Liver (tissue), 3 donors: ENCODE results near the gene RNF19B.

ENCODE experiments used
- EGR1 ChIP-seq, 2 donors: IDR thresholded peaks; 2 replicates each; pipeline ENCODE4 v1.6.1; 2016 to 2018; ENCODE audit warnings: antibody characterized with exemption in 2 of 2, low read depth in 2 of 2
- FOXA1 ChIP-seq: IDR thresholded peaks from 2 replicates; pipeline ENCODE4 v1.6.1; 2016; ENCODE audit warnings: antibody characterized with exemption
- GABPA ChIP-seq, 2 donors: IDR thresholded peaks in 1 of 2; conservative IDR thresholded peaks in 1 of 2; 2 replicates each; pipeline ENCODE4 v1.6.1; 2016; ENCODE audit warnings: antibody characterized with exemption in 2 of 2, mild to moderate bottlenecking in 1 of 2, moderate library complexity in 1 of 2
- HNF4A ChIP-seq, 2 donors: conservative IDR thresholded peaks; 2 replicates each; pipeline ENCODE4 v1.6.1; 2016; ENCODE audit warnings: antibody characterized with exemption in 2 of 2, mild to moderate bottlenecking in 2 of 2
- JUND ChIP-seq, 2 donors: IDR thresholded peaks; 2 replicates each; pipeline ENCODE4 v1.6.1; 2016; ENCODE audit warnings: antibody characterized with exemption in 2 of 2
- RAD21 ChIP-seq, 2 donors: IDR thresholded peaks; 2 replicates each; pipeline ENCODE4 v1.6.1; 2016; ENCODE audit warnings: antibody characterized with exemption in 2 of 2, mild to moderate bottlenecking in 2 of 2
- SP1 ChIP-seq: IDR thresholded peaks from 2 replicates; pipeline ENCODE4 v1.6.1; 2018; ENCODE audit warnings: antibody characterized with exemption, mild to moderate bottlenecking
- YY1 ChIP-seq: IDR thresholded peaks from 2 replicates; pipeline ENCODE4 v1.6.1; 2016; ENCODE audit warnings: antibody characterized with exemption, mild to moderate bottlenecking
- TF ChIP-seq, protein P1 (sequence below): fragments of 150-350 bp; IDR thresholded peaks from 2 replicates; pipeline ENCODE4 v1.5.1; 2017; ENCODE audit warnings: improper control_type of control experiment, low read depth, low read length; ENCODE audit not compliant: missing input control
- TF ChIP-seq, protein P2 (sequence below): IDR thresholded peaks from 2 replicates; pipeline ENCODE4 v1.6.1; 2016; ENCODE audit warnings: antibody characterized with exemption
- TF ChIP-seq, protein P3 (sequence below): IDR thresholded peaks from 2 replicates; pipeline ENCODE4 v1.6.1; 2016; ENCODE audit warnings: antibody characterized with exemption
- TF ChIP-seq, protein P4 (sequence below): IDR thresholded peaks from 2 replicates; pipeline ENCODE4 v1.6.1; 2016; ENCODE audit warnings: antibody characterized with exemption, mild to moderate bottlenecking
- donor health status: healthy.
- donor health status: healthy.

DNA sequence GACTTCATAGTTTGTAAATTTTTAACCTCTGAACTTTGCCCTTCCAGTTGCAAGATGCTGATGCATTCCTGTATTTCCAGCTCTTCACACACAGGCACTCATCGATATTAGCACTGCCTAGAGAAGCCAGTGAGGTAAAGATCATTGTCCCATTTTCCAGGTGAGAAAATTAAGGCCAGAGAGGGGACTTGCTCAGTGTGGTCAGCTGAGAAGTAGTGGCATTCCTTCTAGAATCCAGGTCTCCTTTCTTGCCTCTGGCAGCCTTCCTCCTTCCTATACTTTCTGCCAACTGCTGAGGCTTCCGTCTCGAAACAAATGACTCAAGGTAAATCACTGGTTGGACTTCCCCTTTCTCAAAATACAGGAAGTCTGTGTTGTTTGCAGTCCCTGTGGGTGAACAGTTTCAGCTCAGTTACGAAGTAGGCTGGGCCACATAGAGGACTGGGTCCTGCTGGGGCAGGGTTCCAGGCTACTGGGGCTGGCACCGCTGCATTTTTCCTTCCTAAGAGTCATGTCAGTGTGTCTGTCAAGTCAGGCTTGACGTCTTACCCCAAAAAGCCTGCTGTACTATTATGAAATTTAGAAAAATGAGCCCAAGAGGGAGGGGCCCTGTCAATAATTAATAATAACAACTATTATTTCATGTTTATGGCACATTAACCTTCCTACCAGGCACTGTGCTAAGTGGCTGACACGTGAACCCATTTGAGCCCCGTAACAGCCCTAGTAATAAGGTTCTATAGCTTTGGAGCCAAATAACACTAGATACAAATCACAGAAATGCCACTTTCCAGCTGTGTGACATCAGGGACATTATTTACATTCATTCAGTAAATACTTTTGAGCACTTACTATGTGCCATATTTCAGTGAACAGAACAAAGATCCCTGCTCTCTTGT, 16.6 kb upstream of the RNF19B start:
- TF ChIP-seq GABPA (IDR thresholded peaks at IDR 0.05 in 1 of 2, conservative IDR thresholded peaks at IDR 0.05 in 1 of 2) = no peak
- TF ChIP-seq, protein P1, sequence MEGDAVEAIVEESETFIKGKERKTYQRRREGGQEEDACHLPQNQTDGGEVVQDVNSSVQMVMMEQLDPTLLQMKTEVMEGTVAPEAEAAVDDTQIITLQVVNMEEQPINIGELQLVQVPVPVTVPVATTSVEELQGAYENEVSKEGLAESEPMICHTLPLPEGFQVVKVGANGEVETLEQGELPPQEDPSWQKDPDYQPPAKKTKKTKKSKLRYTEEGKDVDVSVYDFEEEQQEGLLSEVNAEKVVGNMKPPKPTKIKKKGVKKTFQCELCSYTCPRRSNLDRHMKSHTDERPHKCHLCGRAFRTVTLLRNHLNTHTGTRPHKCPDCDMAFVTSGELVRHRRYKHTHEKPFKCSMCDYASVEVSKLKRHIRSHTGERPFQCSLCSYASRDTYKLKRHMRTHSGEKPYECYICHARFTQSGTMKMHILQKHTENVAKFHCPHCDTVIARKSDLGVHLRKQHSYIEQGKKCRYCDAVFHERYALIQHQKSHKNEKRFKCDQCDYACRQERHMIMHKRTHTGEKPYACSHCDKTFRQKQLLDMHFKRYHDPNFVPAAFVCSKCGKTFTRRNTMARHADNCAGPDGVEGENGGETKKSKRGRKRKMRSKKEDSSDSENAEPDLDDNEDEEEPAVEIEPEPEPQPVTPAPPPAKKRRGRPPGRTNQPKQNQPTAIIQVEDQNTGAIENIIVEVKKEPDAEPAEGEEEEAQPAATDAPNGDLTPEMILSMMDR = no peak
- TF ChIP-seq YY1 = no peak
- TF ChIP-seq, protein P2, sequence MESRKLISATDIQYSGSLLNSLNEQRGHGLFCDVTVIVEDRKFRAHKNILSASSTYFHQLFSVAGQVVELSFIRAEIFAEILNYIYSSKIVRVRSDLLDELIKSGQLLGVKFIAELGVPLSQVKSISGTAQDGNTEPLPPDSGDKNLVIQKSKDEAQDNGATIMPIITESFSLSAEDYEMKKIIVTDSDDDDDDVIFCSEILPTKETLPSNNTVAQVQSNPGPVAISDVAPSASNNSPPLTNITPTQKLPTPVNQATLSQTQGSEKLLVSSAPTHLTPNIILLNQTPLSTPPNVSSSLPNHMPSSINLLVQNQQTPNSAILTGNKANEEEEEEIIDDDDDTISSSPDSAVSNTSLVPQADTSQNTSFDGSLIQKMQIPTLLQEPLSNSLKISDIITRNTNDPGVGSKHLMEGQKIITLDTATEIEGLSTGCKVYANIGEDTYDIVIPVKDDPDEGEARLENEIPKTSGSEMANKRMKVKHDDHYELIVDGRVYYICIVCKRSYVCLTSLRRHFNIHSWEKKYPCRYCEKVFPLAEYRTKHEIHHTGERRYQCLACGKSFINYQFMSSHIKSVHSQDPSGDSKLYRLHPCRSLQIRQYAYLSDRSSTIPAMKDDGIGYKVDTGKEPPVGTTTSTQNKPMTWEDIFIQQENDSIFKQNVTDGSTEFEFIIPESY = no peak
- TF ChIP-seq EGR1 (IDR thresholded peaks at IDR 0.05; ENCODE audit: low read depth in 2 of 2) = no peak
- no peak for TF ChIP-seq RAD21 (IDR thresholded peaks at IDR 0.05)
- TF ChIP-seq FOXA1 = no peak
- no peak for TF ChIP-seq JUND (IDR thresholded peaks at IDR 0.05)
- TF ChIP-seq SP1 = peak; percentile 20
- TF ChIP-seq, protein P3, sequence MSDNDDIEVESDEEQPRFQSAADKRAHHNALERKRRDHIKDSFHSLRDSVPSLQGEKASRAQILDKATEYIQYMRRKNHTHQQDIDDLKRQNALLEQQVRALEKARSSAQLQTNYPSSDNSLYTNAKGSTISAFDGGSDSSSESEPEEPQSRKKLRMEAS = no peak
- TF ChIP-seq, protein P4, sequence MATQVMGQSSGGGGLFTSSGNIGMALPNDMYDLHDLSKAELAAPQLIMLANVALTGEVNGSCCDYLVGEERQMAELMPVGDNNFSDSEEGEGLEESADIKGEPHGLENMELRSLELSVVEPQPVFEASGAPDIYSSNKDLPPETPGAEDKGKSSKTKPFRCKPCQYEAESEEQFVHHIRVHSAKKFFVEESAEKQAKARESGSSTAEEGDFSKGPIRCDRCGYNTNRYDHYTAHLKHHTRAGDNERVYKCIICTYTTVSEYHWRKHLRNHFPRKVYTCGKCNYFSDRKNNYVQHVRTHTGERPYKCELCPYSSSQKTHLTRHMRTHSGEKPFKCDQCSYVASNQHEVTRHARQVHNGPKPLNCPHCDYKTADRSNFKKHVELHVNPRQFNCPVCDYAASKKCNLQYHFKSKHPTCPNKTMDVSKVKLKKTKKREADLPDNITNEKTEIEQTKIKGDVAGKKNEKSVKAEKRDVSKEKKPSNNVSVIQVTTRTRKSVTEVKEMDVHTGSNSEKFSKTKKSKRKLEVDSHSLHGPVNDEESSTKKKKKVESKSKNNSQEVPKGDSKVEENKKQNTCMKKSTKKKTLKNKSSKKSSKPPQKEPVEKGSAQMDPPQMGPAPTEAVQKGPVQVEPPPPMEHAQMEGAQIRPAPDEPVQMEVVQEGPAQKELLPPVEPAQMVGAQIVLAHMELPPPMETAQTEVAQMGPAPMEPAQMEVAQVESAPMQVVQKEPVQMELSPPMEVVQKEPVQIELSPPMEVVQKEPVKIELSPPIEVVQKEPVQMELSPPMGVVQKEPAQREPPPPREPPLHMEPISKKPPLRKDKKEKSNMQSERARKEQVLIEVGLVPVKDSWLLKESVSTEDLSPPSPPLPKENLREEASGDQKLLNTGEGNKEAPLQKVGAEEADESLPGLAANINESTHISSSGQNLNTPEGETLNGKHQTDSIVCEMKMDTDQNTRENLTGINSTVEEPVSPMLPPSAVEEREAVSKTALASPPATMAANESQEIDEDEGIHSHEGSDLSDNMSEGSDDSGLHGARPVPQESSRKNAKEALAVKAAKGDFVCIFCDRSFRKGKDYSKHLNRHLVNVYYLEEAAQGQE = no peak
- TF ChIP-seq HNF4A (conservative IDR thresholded peaks at IDR 0.05) = peak; percentile 6 to 7
